GM21515 (cell line): Measurements from ENCODE around the gene GPS1.
"Not testable (repeated sequence)": the region's sequence is repeated elsewhere in the genome, so short reads cannot be mapped to it uniquely, and the experiment has no call there.

ENCODE experiments used
- ATAC-seq: cut with Tn5 transposase; IDR thresholded peaks from one replicate; pipeline ENCODE4 v1.9.1; 2021; ENCODE audit not compliant: unreplicated experiment

Gene GPS1

DNA sequence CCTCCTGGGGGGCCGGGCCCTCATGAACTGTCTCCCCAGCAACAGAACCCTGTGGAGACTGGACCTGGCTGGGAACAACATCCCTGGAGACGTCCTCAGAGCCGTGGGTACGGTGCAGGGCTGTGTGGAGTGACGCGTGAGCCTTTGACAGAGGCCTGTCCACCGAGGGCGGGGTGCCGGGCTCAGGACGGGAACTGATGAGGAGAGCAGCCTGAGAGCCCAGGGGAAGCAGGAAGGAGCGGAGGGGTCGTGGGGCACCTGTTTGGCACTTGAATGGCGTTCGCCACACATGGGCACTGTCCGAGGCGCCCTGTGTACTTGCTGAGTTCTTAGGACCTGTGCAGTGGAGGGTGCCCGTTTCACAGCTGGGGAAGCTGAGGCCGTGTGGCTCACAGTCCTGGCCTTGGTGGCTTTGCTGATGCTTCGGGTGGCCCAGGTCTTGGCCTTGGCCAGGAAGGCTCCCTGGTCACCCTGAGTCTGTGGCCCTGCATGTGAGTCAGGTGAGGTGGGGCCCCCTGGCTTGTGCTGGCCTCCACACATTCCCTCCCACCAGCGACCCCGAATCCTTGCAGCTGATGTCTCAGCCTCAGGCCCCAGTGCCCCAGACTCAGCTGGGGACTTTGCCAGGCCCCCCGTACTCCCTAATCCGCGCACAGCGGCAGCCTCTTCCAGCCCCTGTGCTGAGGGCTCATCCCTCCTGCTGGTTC is 26.1 kb upstream of the GPS1 start:
- ATAC-seq: no peak

DNA sequence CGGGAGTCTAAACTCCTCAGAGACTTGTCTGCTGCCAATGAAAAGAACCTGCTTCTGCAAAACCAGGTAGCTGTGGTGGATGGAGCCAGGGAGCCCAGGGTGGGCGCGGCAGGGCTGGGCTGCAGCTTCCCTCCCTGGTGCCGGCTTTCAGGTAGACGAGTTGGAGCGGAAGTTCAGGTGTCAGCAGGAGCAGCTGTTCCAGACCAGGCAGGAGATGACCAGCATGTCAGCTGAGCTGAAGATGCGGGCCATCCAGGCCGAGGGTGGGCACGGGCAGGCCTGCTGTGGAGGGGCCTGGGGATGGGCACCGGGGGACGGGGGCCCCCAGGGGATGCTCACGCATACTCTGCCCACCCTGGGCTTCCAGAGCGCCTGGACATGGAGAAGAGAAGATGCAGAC is 23.5 kb upstream of the GPS1 start:
- ATAC-seq: no peak

DNA sequence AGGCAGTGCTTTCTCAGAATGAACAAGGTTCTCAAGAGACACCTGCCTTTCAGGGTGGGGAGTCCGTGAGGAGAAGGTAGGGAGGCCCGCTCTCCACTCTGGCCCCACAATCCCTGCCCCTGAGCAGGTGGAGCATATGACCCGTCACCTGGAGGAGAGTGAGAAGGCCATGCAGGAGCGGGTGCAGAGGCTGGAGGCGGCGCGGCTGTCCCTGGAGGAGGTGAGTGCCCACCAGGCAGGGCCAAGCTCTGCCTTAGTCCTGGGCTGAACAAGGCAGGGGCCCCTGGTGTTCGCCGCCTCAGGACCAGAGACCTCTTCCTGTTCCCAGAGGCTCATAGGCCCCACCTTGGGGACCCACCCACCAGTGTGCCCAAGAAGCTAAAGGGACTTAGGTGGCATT is 22.7 kb upstream of the GPS1 start:
- no peak for ATAC-seq

DNA sequence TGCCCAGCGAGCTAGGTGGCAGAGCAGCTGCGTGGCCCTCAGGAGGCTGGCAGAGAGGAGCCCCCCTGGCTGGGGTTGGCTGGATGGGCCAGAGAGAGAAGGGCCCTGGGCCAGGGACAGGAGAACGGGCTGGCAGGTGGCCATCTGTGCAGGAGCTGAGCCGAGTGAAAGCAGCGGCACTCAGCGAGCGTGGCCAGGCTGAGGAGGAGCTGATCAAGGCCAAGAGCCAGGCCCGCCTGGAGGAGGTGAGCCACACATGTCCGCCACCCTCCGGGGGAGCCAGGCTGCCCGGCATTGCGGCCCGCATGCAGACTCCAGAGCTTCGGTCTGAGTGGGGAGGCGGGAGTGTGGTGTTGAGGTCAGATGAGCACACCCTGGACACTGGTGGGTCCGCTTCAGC is 22.3 kb upstream of the GPS1 start:
- ATAC-seq: no peak

GRCh38 chr17:82029990-82030469 is 21.7 kb upstream of the GPS1 start:
- no peak for ATAC-seq

DNA sequence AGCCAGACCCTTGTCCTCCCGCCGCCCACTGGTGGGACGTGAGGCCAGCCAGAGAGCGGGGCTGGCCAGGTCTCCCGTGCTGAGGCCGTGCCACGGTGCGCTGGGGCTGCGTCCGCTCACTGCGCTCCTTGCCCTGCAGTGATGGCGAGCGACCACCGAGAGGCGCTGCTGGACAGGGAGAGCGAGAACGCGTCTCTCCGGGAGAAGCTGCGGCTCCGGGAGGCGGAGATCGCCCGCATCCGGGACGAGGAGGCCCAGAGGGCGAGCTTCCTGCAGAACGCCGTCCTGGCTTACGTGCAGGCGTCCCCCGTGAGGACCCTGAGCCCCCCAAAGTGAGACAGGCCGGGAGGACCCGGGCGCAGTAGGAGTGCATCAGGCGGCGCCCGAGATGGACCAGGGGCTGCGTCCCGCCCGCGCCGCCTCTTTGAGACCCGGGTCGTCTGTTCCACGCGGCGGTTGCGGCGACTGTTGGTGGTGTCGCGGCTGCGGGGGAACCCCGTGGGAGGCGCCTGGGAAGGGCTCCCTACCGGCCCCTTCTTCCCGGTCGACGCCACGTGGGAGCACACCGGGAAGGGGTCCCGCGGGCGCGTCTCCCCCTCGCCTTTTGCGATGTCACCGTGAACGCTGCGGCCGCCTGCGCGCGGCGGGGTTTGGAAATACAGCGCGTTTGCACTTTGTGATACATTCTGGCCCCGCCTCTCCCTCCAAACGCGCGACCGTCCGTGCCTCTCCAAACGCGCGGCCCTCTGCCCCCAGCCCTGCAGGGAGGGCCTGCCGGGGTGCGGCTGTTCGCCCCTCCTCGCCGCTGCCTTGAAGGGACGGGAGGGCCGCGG is 21.0 kb upstream of the GPS1 start:
- peak; percentile 36 for ATAC-seq

DNA sequence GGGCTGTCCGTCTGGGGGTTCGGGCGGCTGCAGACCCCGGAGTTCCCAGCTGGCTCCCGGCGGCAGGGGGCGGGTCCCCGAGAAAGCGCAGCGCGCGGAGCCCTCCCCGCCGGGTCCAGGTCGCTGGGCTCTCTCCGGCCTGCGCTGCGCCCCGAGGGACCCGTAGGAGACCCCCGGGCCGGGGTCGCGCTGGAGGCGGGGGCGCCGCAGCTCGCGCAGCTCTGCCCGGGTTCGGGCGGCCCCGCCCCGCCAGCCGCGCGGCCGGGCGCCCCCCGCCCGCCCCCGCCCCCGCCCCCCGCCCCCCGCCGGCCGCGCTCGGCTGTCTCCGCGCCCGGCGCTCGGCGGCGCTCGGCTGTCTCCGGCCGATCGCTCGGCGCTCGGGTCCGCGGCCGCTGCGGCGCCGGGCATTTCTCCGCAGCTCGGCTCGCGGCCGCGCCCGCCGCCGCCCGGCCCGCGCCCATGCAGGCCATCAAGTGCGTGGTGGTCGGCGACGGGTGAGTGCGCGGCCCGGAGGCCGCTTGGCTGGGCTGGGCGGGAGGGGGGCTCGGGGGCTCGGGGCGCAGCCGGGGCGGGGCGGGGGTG is 20.3 kb upstream of the GPS1 start, which contains the start of gene RAC3:
TSS of gene RAC3 (plus strand) at position 376 of the 582 bp plus-strand sequence. CDS start at position 460, 84 bp downstream.
- ATAC-seq: no peak

GRCh38 chr17:82031885-82032627 is 19.6 kb upstream of the GPS1 start:
- no peak for ATAC-seq

GRCh38 chr17:82033359-82034085 is 18.2 kb upstream of the GPS1 start:
- ATAC-seq: no peak

- no peak for ATAC-seq
Observed at GRCh38 chr17:82034371-82035011, 17.2 kb upstream of the GPS1 start.

DNA sequence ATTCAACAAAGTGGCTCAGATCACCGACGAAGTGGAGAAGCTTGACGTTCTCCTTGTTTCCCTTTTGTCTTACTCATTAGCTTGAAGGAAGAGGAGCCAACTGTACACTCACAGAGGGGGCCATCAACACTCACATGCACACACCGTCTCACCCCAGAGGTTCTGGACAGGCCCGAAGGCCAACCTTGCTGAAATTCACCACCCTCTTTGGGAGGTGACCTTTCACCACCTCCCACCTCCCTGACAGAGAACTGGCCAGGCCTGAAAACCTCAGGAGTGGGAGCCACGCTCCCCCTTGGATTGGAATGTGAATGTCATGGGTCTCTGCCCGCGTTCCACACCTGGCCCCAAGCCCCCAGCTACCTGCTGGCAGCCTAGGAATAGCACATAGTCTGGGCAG is 16.2 kb upstream of the GPS1 start:
- ATAC-seq: no peak

DNA sequence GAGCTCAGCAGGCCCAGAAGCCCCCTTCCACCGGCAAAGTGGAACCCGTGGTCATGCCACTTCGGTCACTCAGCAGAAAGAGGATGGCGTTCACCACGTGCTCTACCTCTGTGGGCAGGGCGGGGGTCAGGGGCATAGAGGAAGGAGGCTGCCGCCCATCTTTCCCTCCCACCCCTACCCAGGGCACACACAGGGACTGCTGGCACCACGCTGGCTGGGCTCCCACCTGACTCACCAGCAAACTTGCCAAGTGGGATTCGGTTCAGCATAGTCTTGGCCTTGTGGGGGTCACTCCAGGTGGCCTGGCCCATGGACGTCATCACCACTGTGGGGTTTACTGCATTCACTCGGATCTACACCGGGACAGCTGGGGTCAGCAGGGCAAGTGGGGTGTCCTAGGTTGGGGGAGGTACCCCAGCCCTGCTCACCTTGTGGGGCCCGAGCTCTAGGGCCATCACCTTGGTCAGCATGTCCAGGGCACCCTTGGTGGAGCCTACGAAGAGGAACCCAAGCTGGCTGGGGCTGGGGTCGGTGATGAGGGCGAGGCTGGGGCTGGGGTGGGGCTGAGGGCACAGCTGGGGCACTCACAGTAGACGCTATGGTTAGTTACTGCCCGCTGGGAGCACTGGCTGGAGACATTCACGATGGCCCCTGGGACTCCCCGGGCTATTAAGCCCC is 15.6 kb upstream of the GPS1 start:
- ATAC-seq: no peak

DNA sequence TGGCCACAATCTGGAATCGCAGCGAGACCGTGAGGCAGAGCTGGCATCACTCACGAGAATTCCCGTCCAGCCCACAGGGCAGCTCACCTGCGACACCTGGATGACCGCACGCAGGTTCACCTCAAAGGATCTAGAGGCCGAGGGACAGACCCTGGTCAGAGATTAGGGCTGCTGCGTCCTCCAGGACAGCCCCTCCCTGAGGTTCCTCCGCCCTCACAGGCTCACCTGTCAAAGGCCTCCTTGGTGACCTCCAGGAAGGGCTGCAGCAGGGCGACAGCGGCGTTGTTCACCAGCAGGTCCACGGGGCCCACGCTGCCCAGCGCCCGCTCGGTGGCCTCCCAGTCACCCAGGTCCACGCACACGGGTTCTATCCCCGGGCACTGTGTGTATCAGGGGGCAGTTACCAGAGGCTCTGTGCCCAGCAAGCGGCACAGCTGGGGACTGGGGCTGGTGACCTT is 15.0 kb upstream of the GPS1 start:
- ATAC-seq: peak; percentile 0

DNA sequence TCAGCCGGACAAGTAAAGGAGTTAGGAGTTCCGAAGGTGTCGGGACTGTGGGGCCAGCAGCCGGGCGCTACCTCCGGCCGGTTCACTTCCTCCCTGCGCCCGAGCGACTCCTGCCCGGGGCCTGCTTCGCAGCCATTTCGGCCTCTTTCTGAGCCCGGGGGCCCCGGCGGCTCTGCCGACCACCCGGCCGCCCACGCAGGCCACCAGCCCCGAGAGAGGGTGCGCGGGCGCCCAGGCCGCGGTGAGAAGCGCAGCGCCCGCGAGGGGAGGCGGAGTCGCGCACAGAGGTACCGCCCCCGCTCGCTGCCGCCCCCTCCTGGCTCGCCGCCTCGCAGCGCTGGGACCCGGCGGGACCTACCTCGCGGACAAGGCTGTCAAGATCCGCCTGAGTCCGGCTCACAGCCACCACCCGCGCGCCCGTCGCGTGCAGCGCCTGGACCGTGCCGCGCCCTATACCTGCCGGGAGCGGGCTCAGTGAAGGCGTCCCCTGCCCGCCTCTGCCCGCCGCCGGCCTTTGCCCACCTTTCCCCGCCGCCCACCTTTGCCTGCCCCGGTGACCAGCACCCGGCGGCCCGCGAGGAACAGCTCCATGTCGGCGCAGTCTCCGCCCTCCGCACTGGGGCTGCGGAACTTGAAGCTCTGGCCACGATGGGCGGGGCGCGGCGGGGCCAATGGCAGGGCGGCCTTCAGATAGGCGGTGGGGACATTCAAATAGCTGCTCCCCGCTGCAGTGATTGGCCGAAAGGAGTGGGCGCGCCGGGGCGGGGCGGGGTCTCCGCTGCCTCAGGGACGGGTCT is 14.4 kb upstream of the GPS1 start, which contains the start of gene DCXR:
TSS of gene DCXR (minus strand) at position 606 of the 797 bp plus-strand sequence. CDS start at position 591, 15 bp downstream.
- ATAC-seq: peak; percentile 79

- ATAC-seq: no peak
Observed at GRCh38 chr17:82037889-82038195, 13.9 kb upstream of the GPS1 start.

- ATAC-seq: not testable (repeated sequence)
Observed at GRCh38 chr17:82038796-82039409, 12.8 kb upstream of the GPS1 start.

DNA sequence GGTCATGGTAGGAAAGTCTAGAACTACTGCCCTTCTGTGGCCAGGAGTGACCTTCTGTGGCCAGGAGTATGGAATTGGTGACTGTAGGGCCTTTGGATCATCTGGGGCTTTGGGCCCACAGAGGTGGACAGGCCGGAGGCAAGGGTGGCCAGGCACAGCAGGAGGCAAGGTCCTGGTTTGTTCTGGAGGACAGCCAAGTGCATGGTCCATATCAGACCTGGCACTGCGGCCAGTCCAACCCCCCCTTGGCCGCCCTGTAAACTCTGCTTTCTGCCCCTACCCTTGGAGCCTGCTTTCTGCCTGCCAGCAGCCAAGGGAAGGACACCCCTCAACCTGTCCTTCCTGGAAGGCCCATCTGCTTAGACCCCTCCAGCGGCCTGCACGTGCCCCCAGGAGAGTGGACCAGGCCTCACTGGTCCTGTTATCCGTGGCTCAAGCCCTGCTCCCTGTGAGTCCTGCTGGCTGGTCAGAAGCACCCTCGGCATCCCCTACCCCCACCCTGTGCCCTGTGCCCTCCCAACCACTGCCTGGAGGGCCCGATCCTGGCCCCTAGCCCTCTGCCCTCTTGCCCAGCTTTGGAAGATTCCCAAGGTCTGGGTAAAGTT is 11.9 kb upstream of the GPS1 start:
- ATAC-seq: no peak
